H1 (cell line): ENCODE data around the gene PLN.

Experiments
- CBX5 ChIP-seq: fragments of 300-800, 300-1000 bp; sonication (generic); IDR thresholded peaks from 2 replicates; pipeline ENCODE4 v1.7.1; 2016; ENCODE audit warnings: antibody characterized with exemption, low read length, low read depth
- CBX8 ChIP-seq: fragments of 300-800, 300-1000 bp; sonication (generic); IDR thresholded peaks from 2 replicates; pipeline ENCODE4 v1.7.1; 2016; ENCODE audit warnings: low read depth, low read length, borderline replicate concordance
- CHD1 ChIP-seq: IDR thresholded peaks from 2 replicates; pipeline ENCODE4 v1.6.1; 2012; ENCODE audit warnings: low read depth, low read length, improper control_type of control experiment
- CREB1 ChIP-seq: IDR thresholded peaks from 2 replicates; pipeline ENCODE4 v1.6.1; 2012; ENCODE audit warnings: inconsistent platforms
- CTCF ChIP-seq, 3 experiments: IDR thresholded peaks; 1 replicate in 2 of 3; 2 replicates in 1 of 3; pipeline versions ENCODE4 v1.5.1 to v1.6.1; 2011; ENCODE audit warnings: low read length in 3 of 3, mild to moderate bottlenecking in 3 of 3, inconsistent platforms in 2 of 3, low read depth in 1 of 3, moderate library complexity in 1 of 3; ENCODE audit not compliant: insufficient read depth in 1 of 3; ENCODE audit errors: control extremely low read depth in 1 of 3
- JUN ChIP-seq: IDR thresholded peaks from 2 replicates; pipeline ENCODE4 v1.6.1; 2011; ENCODE audit warnings: low read depth, mild to moderate bottlenecking, improper control_type of control experiment, low read length
- POLR2A ChIP-seq, 2 experiments: IDR thresholded peaks; 1 replicate in 1 of 2; 2 replicates in 1 of 2; pipeline ENCODE4 v1.6.1; 2011; ENCODE audit warnings: low read depth in 2 of 2, low read length in 2 of 2, mild to moderate bottlenecking in 2 of 2; ENCODE audit errors: control extremely low read depth in 1 of 2
- POLR2AphosphoS5 ChIP-seq: IDR thresholded peaks from 2 replicates; pipeline ENCODE4 v1.6.1; 2011; ENCODE audit warnings: low read depth, low read length
- RAD21 ChIP-seq, 2 experiments: IDR thresholded peaks in 1 of 2; conservative IDR thresholded peaks in 1 of 2; 2 replicates each; pipeline ENCODE4 v1.6.1; 2011; ENCODE audit warnings: low read depth in 2 of 2, low read length in 2 of 2, improper control_type of control experiment in 1 of 2, inconsistent platforms in 1 of 2, mild to moderate bottlenecking in 1 of 2, moderate library complexity in 1 of 2
- SP2 ChIP-seq: IDR thresholded peaks from 2 replicates; pipeline ENCODE4 v1.6.1; 2012; ENCODE audit warnings: mild to moderate bottlenecking, low read length, inconsistent platforms
- TBP ChIP-seq: IDR thresholded peaks from 2 replicates; pipeline ENCODE4 v1.6.1; 2011; ENCODE audit warnings: low read depth, low read length, improper control_type of control experiment
- YY1 ChIP-seq: IDR thresholded peaks from 2 replicates; pipeline ENCODE4 v1.6.1; 2011; ENCODE audit warnings: low read depth, mild to moderate bottlenecking, low read length
- TF ChIP-seq, protein P1 (sequence below): IDR thresholded peaks from 2 replicates; pipeline ENCODE4 v1.6.1; 2011; ENCODE audit warnings: low read depth, mild to moderate bottlenecking, low read length; ENCODE audit not compliant: insufficient read depth
- TF ChIP-seq, protein P2 (sequence below): IDR thresholded peaks from 2 replicates; pipeline ENCODE4 v1.6.1; 2012; ENCODE audit warnings: inconsistent platforms

- TF ChIP-seq CTCF (IDR thresholded peaks at IDR 0.05; ENCODE audit: control extremely low read depth in 1 of 3, insufficient read depth in 1 of 3, low read depth in 1 of 3, low read length in 3 of 3) (no peak), JUN (no peak), POLR2AphosphoS5 (no peak), CHD1 (no peak), CBX8 (no peak), SP2 (no peak), RAD21 (IDR thresholded peaks at IDR 0.05 in 1 of 2, conservative IDR thresholded peaks at IDR 0.05 in 1 of 2; ENCODE audit: low read depth in 2 of 2, low read length in 2 of 2) (no peak), POLR2A (IDR thresholded peaks at IDR 0.05; ENCODE audit: control extremely low read depth in 1 of 2, low read depth in 2 of 2, low read length in 2 of 2) (no peak), CREB1 (no peak), CBX5 (no peak), YY1 (no peak), TBP (no peak)
- TF ChIP-seq, protein P1, sequence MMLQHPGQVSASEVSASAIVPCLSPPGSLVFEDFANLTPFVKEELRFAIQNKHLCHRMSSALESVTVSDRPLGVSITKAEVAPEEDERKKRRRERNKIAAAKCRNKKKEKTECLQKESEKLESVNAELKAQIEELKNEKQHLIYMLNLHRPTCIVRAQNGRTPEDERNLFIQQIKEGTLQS = no peak
- TF ChIP-seq, protein P2, sequence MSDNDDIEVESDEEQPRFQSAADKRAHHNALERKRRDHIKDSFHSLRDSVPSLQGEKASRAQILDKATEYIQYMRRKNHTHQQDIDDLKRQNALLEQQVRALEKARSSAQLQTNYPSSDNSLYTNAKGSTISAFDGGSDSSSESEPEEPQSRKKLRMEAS = no peak
Observed at GRCh38 chr6:118506071-118506638, 41.9 kb upstream of the PLN start.
